Mesendoderm (in vitro differentiated cells): ENCODE results near the gene RBP5.

Experiments used
- DNase-seq: peaks from one replicate; pipeline ENCODE4 v3.0.0; 2013
- H2AK5ac ChIP-seq: 2 replicates; pipeline ENCODE4 v1.6.1; 2013; ENCODE audit warnings: low read length, inconsistent platforms
- H2BK120ac ChIP-seq: 2 replicates; pipeline ENCODE4 v1.6.1; 2013; ENCODE audit warnings: low read depth, mild to moderate bottlenecking, low read length, moderate library complexity, mixed read lengths
- H2BK15ac ChIP-seq: replicated peaks from 2 replicates; pipeline ENCODE4 v1.6.1; 2013; ENCODE audit warnings: low read depth, mild to moderate bottlenecking, moderate library complexity
- H2BK5ac ChIP-seq: 2 replicates; pipeline ENCODE4 v1.6.1; 2013; ENCODE audit warnings: low read length, inconsistent platforms
- H3K18ac ChIP-seq: 2 replicates; pipeline ENCODE4 v1.6.1; 2013; ENCODE audit warnings: mild to moderate bottlenecking, low read length, mixed read lengths
- H3K23ac ChIP-seq: one replicate; pipeline ENCODE4 v1.6.1; 2013; ENCODE audit warnings: low read length
- H3K27ac ChIP-seq: 2 replicates; pipeline ENCODE4 v1.5.1; 2013; ENCODE audit warnings: low read depth, mild to moderate bottlenecking, inconsistent platforms, low read length, moderate library complexity
- H3K27me3 ChIP-seq: 2 replicates; pipeline ENCODE4 v1.6.1; 2013; ENCODE audit warnings: low read length, control low read depth, mild to moderate bottlenecking, inconsistent platforms; ENCODE audit not compliant: insufficient read depth, poor library complexity
- H3K36me3 ChIP-seq: 2 replicates; pipeline ENCODE4 v1.6.1; 2013; ENCODE audit warnings: low read length, inconsistent platforms; ENCODE audit not compliant: control insufficient read depth, insufficient read depth
- H3K4ac ChIP-seq: one replicate; pipeline ENCODE4 v1.6.1; 2013; ENCODE audit warnings: low read depth, mild to moderate bottlenecking, low read length, moderate library complexity
- H3K4me1 ChIP-seq: 2 replicates; pipeline ENCODE4 v1.6.1; 2013; ENCODE audit warnings: low read depth, low read length, inconsistent platforms; ENCODE audit not compliant: control insufficient read depth
- H3K4me2 ChIP-seq: 2 replicates; pipeline ENCODE4 v1.6.1; 2013; ENCODE audit warnings: low read length
- H3K4me3 ChIP-seq: 2 replicates; pipeline ENCODE4 v1.5.1; 2013; ENCODE audit warnings: mild to moderate bottlenecking, low read length
- H3K56ac ChIP-seq: one replicate; pipeline ENCODE4 v1.6.1; 2013; ENCODE audit warnings: low read length
- H3K79me1 ChIP-seq: 2 replicates; pipeline ENCODE4 v1.6.1; 2013; ENCODE audit warnings: low read length, inconsistent platforms
- H3K79me2 ChIP-seq: 2 replicates; pipeline ENCODE4 v1.6.1; 2013; ENCODE audit warnings: mild to moderate bottlenecking, low read length; ENCODE audit not compliant: control insufficient read depth, insufficient read depth
- H3K9ac ChIP-seq: 2 replicates; pipeline ENCODE4 v1.6.1; 2013; ENCODE audit warnings: low read length, inconsistent platforms
- H4K5ac ChIP-seq: one replicate; pipeline ENCODE4 v1.6.1; 2013; ENCODE audit warnings: low read length
- H4K8ac ChIP-seq: one replicate; pipeline ENCODE4 v1.6.1; 2013; ENCODE audit warnings: low read depth, mild to moderate bottlenecking, control low read depth, low read length, moderate library complexity
- WGBS: extraction: QIAGEN DNeasy Blood & Tissue Kit; methylation state at CpG from one replicate; pipeline ENCODE4 v1.1.7; 2013; ENCODE audit warnings: low lambda C conversion rate, missing lambda C conversion rate; ENCODE audit not compliant: insufficient coverage; ENCODE audit errors: extremely low coverage; 5-methylcytosine and 5-hydroxymethylcytosine counted together

RBP5 gene

GRCh38 chr12:7078163-7078562 lies 50.5 kb downstream of the RBP5 start:
- no CpG with 5 or more reads among the region's 4 CpGs for WGBS
- H2BK120ac ChIP-seq = no peak overlapping the region
- H3K79me2 ChIP-seq = no peaks in the 10 kb centered on the region
- H3K56ac ChIP-seq = no peak overlapping the region
- no peaks in the 10 kb centered on the region for H3K4me1 ChIP-seq
- no peak overlapping the region for H2BK5ac ChIP-seq
- no peak for DNase-seq
- no peak overlapping the region for H4K8ac ChIP-seq
- no peak overlapping the region for H4K5ac ChIP-seq
- H3K23ac ChIP-seq = no peak overlapping the region
- no peak overlapping the region for H3K4me3 ChIP-seq
- H3K4me2 ChIP-seq = no peak overlapping the region
- H2AK5ac ChIP-seq = no peak overlapping the region
- H3K18ac ChIP-seq = no peak overlapping the region
- no peak overlapping the region for H3K9ac ChIP-seq
- no peaks in the 10 kb centered on the region for H3K27me3 ChIP-seq
- H2BK15ac ChIP-seq = no peak overlapping the region
- no peaks in the 10 kb centered on the region for H3K79me1 ChIP-seq
- H3K4ac ChIP-seq = no peak overlapping the region
- no peak overlapping the region for H3K27ac ChIP-seq
- H3K36me3 ChIP-seq = no peaks in the 10 kb centered on the region

DNA sequence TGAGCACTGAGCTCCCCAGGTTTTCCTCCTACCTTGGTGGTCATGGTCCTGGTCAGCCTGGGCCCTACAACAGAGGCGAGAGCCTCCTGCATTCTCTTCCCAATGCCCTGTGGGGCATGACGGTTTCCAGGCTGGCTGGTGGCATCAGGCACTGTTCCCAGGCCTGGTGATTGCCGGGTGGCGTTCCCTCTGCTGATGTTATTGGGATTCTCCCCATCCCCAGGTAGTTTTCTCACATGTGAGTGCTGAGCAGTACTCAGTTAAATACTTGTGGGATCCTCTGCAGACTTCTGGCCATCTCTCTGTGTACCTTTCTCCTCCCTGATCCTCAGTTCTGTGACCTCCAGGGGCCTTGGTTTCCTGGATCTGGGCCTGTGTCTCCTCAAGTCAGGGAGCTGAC lies 52.2 kb downstream of the RBP5 start:
- DNase-seq = no peak
- H2AK5ac ChIP-seq = no peak overlapping the region
- H3K79me1 ChIP-seq = no peaks in the 10 kb centered on the region
- H3K4ac ChIP-seq = no peak overlapping the region
- H3K18ac ChIP-seq = no peak overlapping the region
- H2BK120ac ChIP-seq = no peak overlapping the region
- no peaks in the 10 kb centered on the region for H3K27me3 ChIP-seq
- no peak overlapping the region for H2BK15ac ChIP-seq
- no CpG with 5 or more reads among the region's 4 CpGs for WGBS
- H2BK5ac ChIP-seq = no peak overlapping the region
- H3K79me2 ChIP-seq = no peaks in the 10 kb centered on the region
- H3K4me1 ChIP-seq = no peaks in the 10 kb centered on the region
- H3K23ac ChIP-seq = no peak overlapping the region
- H4K5ac ChIP-seq = no peak overlapping the region
- no peaks in the 10 kb centered on the region for H3K36me3 ChIP-seq
- no peak overlapping the region for H4K8ac ChIP-seq
- no peak overlapping the region for H3K9ac ChIP-seq
- no peak overlapping the region for H3K4me2 ChIP-seq
- no peak overlapping the region for H3K56ac ChIP-seq
- no peak overlapping the region for H3K27ac ChIP-seq
- H3K4me3 ChIP-seq = no peak overlapping the region

DNA sequence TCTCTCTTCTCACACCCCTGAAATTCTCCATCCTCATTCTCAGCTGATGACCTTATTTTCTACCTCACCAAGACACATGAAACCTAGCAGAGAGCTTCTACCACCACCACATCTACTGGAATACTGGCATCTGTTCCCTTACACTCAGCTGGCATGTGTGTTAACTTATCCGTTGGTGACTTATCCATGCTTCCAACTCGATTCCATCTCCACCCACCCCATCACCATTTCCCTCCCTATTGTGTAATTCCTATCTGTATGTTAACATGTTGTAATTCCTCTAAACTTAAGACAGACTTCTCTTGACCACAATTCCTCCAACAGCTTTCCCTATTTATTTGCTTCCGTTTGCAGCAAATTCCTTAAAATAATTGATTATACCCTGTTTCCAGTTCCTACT lies 52.8 kb downstream of the RBP5 start:
- H3K36me3 ChIP-seq = no peaks in the 10 kb centered on the region
- H4K5ac ChIP-seq = no peak overlapping the region

GRCh38 chr12:7075518-7075917 lies 53.2 kb downstream of the RBP5 start:
- H3K27ac ChIP-seq = no peak overlapping the region
- H3K4ac ChIP-seq = no peak overlapping the region
- H3K27me3 ChIP-seq = no peaks in the 10 kb centered on the region

More for the DNA sequence above, 52.8 kb downstream of the RBP5 start:
- H3K4me1 ChIP-seq = no peaks in the 10 kb centered on the region
- H2BK15ac ChIP-seq = no peak overlapping the region
- no peak overlapping the region for H3K56ac ChIP-seq
- H4K8ac ChIP-seq = no peak overlapping the region
- no peak overlapping the region for H3K23ac ChIP-seq
- H3K9ac ChIP-seq = no peak overlapping the region
- no peak overlapping the region for H3K4ac ChIP-seq
- no peaks in the 10 kb centered on the region for H3K79me2 ChIP-seq
- no peak overlapping the region for H3K4me2 ChIP-seq
- H3K79me1 ChIP-seq = no peaks in the 10 kb centered on the region
- no peak for DNase-seq
- H3K18ac ChIP-seq = no peak overlapping the region
- no peak overlapping the region for H2BK5ac ChIP-seq
- no peak overlapping the region for H2AK5ac ChIP-seq
- WGBS = no CpG with 5 or more reads among the region's 3 CpGs
- H3K27ac ChIP-seq = no peak overlapping the region
- no peak overlapping the region for H3K4me3 ChIP-seq
- H3K27me3 ChIP-seq = no peaks in the 10 kb centered on the region
- no peak overlapping the region for H2BK120ac ChIP-seq

DNA sequence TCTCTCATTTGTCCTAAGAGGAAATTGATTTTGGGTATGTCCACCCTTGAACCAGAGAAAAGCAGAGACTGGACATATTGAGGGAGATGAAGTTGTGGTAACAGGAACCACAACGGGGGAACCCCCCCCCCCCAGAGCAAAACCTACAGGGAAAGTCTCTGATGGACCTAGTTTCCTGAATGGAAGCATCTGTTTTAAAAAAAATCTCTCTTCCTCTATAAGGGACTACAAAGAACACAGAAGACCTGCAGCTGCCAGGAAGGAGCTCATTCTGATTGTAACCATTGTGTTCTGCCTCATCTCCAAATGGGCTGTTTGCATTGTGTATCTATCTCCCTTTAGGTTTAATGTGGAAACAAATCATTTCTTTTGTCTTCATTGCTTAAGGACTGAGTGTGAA lies 54.7 kb downstream of the RBP5 start:
- DNase-seq = no peak
- no peaks in the 10 kb centered on the region for H3K27me3 ChIP-seq
- H2BK5ac ChIP-seq = no peak overlapping the region
- no peak overlapping the region for H3K4me2 ChIP-seq
- WGBS = no CpG with 5 or more reads among the region's 1 CpG
- no peak overlapping the region for H3K9ac ChIP-seq
- H3K56ac ChIP-seq = no peak overlapping the region
- H3K36me3 ChIP-seq = no peaks in the 10 kb centered on the region
- no peak overlapping the region for H3K4me3 ChIP-seq
- no peak overlapping the region for H3K18ac ChIP-seq
- H4K5ac ChIP-seq = no peak overlapping the region
- no peak overlapping the region for H3K27ac ChIP-seq
- H4K8ac ChIP-seq = no peak overlapping the region
- no peak overlapping the region for H2BK15ac ChIP-seq
- no peak overlapping the region for H2BK120ac ChIP-seq
- no peaks in the 10 kb centered on the region for H3K4me1 ChIP-seq
- H2AK5ac ChIP-seq = no peak overlapping the region
- no peak overlapping the region for H3K4ac ChIP-seq
- H3K23ac ChIP-seq = no peak overlapping the region
- H3K79me1 ChIP-seq = no peaks in the 10 kb centered on the region
- H3K79me2 ChIP-seq = no peaks in the 10 kb centered on the region

More at GRCh38 chr12:7075518-7075917, 53.2 kb downstream of the RBP5 start:
- no peak overlapping the region for H2AK5ac ChIP-seq
- no peak overlapping the region for H2BK5ac ChIP-seq
- no peak overlapping the region for H3K4me2 ChIP-seq
- no peaks in the 10 kb centered on the region for H3K4me1 ChIP-seq
- H3K36me3 ChIP-seq = no peaks in the 10 kb centered on the region
- H3K9ac ChIP-seq = no peak overlapping the region
- no peak overlapping the region for H3K18ac ChIP-seq
- no peak overlapping the region for H4K8ac ChIP-seq
- H3K79me2 ChIP-seq = no peaks in the 10 kb centered on the region
- H3K56ac ChIP-seq = no peak overlapping the region
- H3K23ac ChIP-seq = no peak overlapping the region
- DNase-seq = no peak
- H3K79me1 ChIP-seq = no peaks in the 10 kb centered on the region
- WGBS = no CpG with 5 or more reads among the region's 3 CpGs
- H3K4me3 ChIP-seq = no peak overlapping the region
- H4K5ac ChIP-seq = no peak overlapping the region
- no peak overlapping the region for H2BK120ac ChIP-seq
- H2BK15ac ChIP-seq = no peak overlapping the region
